SU-DHL-6 (cell line): ENCODE data around the gene CABLES2.

Experiments
- CTCF ChIP-seq: fragments of 200-600 bp; sonication (generic); IDR thresholded peaks from one replicate; pipeline ENCODE4 v1.5.1; 2017; ENCODE audit warnings: antibody characterized with exemption, mild to moderate bottlenecking, low read length, moderate library complexity; ENCODE audit not compliant: insufficient read depth, poor library complexity, severe bottlenecking
- EZH2phosphoT487 ChIP-seq: fragments of 200-600 bp; sonication (generic), shearing (Covaris generic); conservative IDR thresholded peaks from 2 replicates; pipeline ENCODE4 v1.6.1; 2018; ENCODE audit warnings: mild to moderate bottlenecking, antibody characterized with exemption, low read length, moderate library complexity, mixed read lengths

DNA sequence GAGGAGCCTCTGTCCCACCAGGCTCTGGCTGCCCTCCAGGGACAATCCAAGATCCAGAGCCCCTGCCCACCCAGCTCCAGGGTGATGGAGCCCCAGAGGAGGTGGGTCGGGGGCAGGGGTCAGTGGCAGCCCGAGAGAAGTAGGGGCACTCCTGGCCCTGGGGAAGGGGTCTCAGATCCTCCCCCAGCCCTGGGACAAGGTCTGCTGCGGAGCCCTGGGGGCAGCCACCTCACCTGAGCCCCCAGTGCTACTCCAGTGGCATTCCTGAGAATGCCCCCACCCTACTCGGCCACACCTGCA is 37.3 kb downstream of the CABLES2 start:
- no peak for TF ChIP-seq CTCF
- no peak for TF ChIP-seq EZH2phosphoT487
